ENCODE results near the gene SPINK2. TPM values are rescaled to one million over a fixed set of nuclear protein-coding genes. Genes with fewer than 3 reads are reported as not detected.

Gene SPINK2
- total and polyA plus RNA-seq, 2 of the 8 experiments (the other 6 are each of a cell fraction or from before 2014, with no cell fraction given): 0.89 to 1.4 TPM

DNA sequence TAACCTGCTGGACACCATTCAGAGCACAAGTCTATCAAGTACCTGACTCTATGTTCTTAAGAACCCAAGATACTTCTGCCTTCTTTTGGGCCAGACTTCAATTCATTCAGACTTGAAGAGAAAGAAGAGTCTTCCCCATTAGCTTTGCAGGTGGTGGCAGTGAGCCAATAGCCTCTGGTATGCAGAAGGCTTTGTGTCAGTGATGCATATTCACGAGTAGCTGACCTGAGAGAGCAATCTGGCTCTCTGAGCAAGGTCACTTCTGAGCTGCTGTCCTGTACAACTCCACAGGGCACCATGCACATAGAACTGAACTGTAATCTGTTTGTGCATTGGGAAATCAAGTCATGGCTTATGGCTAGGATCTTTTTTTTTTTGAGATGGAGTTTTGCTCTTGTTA is 39.9 kb upstream of the SPINK2 start:
- no peak overlapping the region for H4K91ac ChIP-seq (replicated peaks; ENCODE audit: insufficient read length, low read length)
- no peak overlapping the region for H3K4me2 ChIP-seq (ENCODE audit: insufficient read depth in 1 of 2, low read depth in 2 of 2, low read length in 2 of 2)
- WGBS, 2 experiments (ENCODE audit: extremely low coverage in 1 of 2, insufficient coverage in 1 of 2, insufficient read length in 1 of 2, insufficient replicate concordance in 2 of 2, low coverage in 1 of 2, low lambda C conversion rate in 2 of 2, missing lambda C conversion rate in 1 of 2): 40% methylated on average over 1 of the region's 1 CpG; no CpG with 5 or more reads in 1 of the 2 experiments
- no peak overlapping the region for H2BK120ac ChIP-seq (replicated peaks; ENCODE audit: low read depth, low read length)
- DNase-seq (ENCODE audit: low read depth in 1 of 2, low spot score in 2 of 2): no peak
- no peak overlapping the region for H2BK5ac ChIP-seq (ENCODE audit: low read depth, low read length)
- H3K9ac ChIP-seq (replicated peaks in 1 of 4; ENCODE audit: extremely low read depth in 1 of 4, low read depth in 3 of 4, low read length in 3 of 4): no peak overlapping the region
- no peaks in the 10 kb centered on the region for H3K79me2 ChIP-seq (ENCODE audit: control insufficient read depth in 1 of 2, insufficient read depth in 2 of 2, low read length in 2 of 2)
- H3K9me3 ChIP-seq (ENCODE audit: insufficient read depth in 2 of 2, low read depth in 1 of 2, low read length in 1 of 2): no peaks in the 10 kb centered on the region
- TF ChIP-seq, protein P1, sequence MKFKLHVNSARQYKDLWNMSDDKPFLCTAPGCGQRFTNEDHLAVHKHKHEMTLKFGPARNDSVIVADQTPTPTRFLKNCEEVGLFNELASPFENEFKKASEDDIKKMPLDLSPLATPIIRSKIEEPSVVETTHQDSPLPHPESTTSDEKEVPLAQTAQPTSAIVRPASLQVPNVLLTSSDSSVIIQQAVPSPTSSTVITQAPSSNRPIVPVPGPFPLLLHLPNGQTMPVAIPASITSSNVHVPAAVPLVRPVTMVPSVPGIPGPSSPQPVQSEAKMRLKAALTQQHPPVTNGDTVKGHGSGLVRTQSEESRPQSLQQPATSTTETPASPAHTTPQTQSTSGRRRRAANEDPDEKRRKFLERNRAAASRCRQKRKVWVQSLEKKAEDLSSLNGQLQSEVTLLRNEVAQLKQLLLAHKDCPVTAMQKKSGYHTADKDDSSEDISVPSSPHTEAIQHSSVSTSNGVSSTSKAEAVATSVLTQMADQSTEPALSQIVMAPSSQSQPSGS (IDR thresholded peaks at IDR 0.05; ENCODE audit: low read length): no peak
- TF ChIP-seq KDM1A (IDR thresholded peaks at IDR 0.05; ENCODE audit: borderline replicate concordance, low read length) (no peak), POLR2A (IDR thresholded peaks at IDR 0.05; ENCODE audit: control extremely low read depth in 1 of 2, low read depth in 2 of 2, low read length in 2 of 2) (no peak), TEAD4 (IDR thresholded peaks at IDR 0.05; ENCODE audit: low read depth, low read length) (peak; percentile 30; the same call in 1 of the 2 replicates)
- ChIA-PET CTCF (ENCODE audit: partially characterized antibody) (interaction anchor here (0.6 to 2.0 kb wide), 5 partner anchors 9 to 31 kb away, joined by 3 to 5 read pairs (median 3); no protein-coding TSS in a partner anchor), POLR2A (ENCODE audit: partially characterized antibody) (interaction anchor here (0.6 to 1.8 kb wide), 5 partner anchors 16 to 94 kb away, joined by 3 to 7 read pairs (median 3); partner anchors contain the start of gene REST)
- H2AK5ac ChIP-seq (ENCODE audit: low read depth, low read length): no peak overlapping the region
- no peak overlapping the region for H2BK20ac ChIP-seq (ENCODE audit: low read length)
- no peak overlapping the region for H2BK12ac ChIP-seq (ENCODE audit: low read depth, low read length)
- no peak overlapping the region for H3K14ac ChIP-seq (ENCODE audit: insufficient read length)
- no peak overlapping the region for H2BK15ac ChIP-seq (ENCODE audit: low read length)
- no peaks in the 10 kb centered on the region for H3K36me3 ChIP-seq (ENCODE audit: control insufficient read depth in 2 of 4, insufficient read depth in 4 of 4, low read length in 3 of 4)
- H4K8ac ChIP-seq (ENCODE audit: extremely low read depth, insufficient read depth, low read length): no peak overlapping the region
- H4K5ac ChIP-seq (ENCODE audit: insufficient read length, low read depth, low read length): no peak overlapping the region
- no peaks in the 10 kb centered on the region for H3K27me3 ChIP-seq (replicated peaks in 1 of 4; ENCODE audit: control insufficient read depth in 3 of 4, extremely low read depth in 1 of 4, insufficient read depth in 3 of 4, low read length in 3 of 4)
- no peak overlapping the region for H3K4ac ChIP-seq (replicated peaks; ENCODE audit: insufficient read length, low read depth, low read length)
- H3K79me1 ChIP-seq (ENCODE audit: low read depth, low read length): no peaks in the 10 kb centered on the region
- H4K20me1 ChIP-seq (replicated peaks in 1 of 2; ENCODE audit: control insufficient read depth in 1 of 2, insufficient read depth in 2 of 2, low read length in 2 of 2): no peaks in the 10 kb centered on the region
- H3K27ac ChIP-seq (ENCODE audit: low read depth, low read length): no peak overlapping the region
- no peaks in the 10 kb centered on the region for H3K4me1 ChIP-seq (replicated peaks in 1 of 4; ENCODE audit: control insufficient read depth in 3 of 4, insufficient read depth in 4 of 4, low read length in 3 of 4)
- no peak overlapping the region for H2AFZ ChIP-seq (ENCODE audit: low read length)
- H3K56ac ChIP-seq (replicated peaks; ENCODE audit: insufficient read length, low read depth, low read length): no peak overlapping the region
- H3K18ac ChIP-seq (ENCODE audit: extremely low read depth, low read length): no peak overlapping the region
- H3K4me3 ChIP-seq (ENCODE audit: extremely low read depth in 1 of 4, insufficient read depth in 2 of 4, low read depth in 3 of 4, low read length in 4 of 4): no peak overlapping the region
- peak; percentile 77 for FAIRE-seq
- no peaks in the 10 kb centered on the region for H3K23me2 ChIP-seq (ENCODE audit: low read depth, low read length)
- H3K23ac ChIP-seq (ENCODE audit: insufficient read length): no peak overlapping the region

Measured in H1 (cell line).